HCT116 (cell line): ENCODE data around the gene GYS2. TPM values are rescaled to one million over a fixed set of nuclear protein-coding genes. Genes with fewer than 3 reads are reported as not detected.

ENCODE experiments used
- ATAC-seq: fragments of 200-7000 bp; cut with Tn5 transposase; 2 replicates; pipeline ENCODE4 v1.9.1; 2020; ENCODE audit warnings: mild to moderate bottlenecking, moderate library complexity
- BruUV-seq: library from RNA; stranded (reverse); fragments of 400-500 nt; replicated peaks from 2 replicates; lab custom pipeline; 2021; lab: Mats Ljungman, UMichigan
- CTCF ChIA-PET: fragments of 300-600 bp; sonication (Branson Sonifier 250); formaldehyde crosslinking; loops from one replicate; lab custom pipeline; 2021; ENCODE audit warnings: antibody characterized with exemption; lab: Charles Lee
- POLR2A ChIA-PET: fragments of 300-600, 350-600 bp; sonication (Branson Sonifier 250); formaldehyde crosslinking; loops from one replicate; lab custom pipeline; 2021; ENCODE audit warnings: antibody characterized with exemption; lab: Charles Lee
- RAD21 ChIA-PET, 2 experiments: fragments of 300-600 bp; sonication (Branson Sonifier 250); formaldehyde crosslinking; loops; one replicate each; lab custom pipeline; 2023; ENCODE audit warnings: low total read pairs in 2 of 2; ENCODE audit not compliant: uncharacterized antibody in 2 of 2, unreplicated experiment in 2 of 2, low non-redundant PET in 1 of 2; lab: Charles Lee
- DNase-seq: peaks from one replicate; pipeline ENCODE4 v3.0.0-alpha.2; 2010; ENCODE audit warnings: low read depth, low spot score
- H2AFZ ChIP-seq: fragments of 200-600 bp; shearing (Covaris generic), sonication (generic); 2 replicates; pipeline ENCODE4 v1.6.1; 2017; ENCODE audit warnings: low read depth, mixed run types, mixed read lengths, antibody characterized with exemption, low read length; ENCODE audit not compliant: poor library complexity, severe bottlenecking
- H3K27ac ChIP-seq: 2 replicates; pipeline ENCODE4 v1.5.1; 2012; ENCODE audit warnings: low read depth, low read length
- H3K27me3 ChIP-seq: fragments of 200-600 bp; sonication (generic); 2 replicates; pipeline ENCODE4 v1.6.1; 2016; ENCODE audit warnings: mixed run types, low read length, mixed read lengths; ENCODE audit not compliant: insufficient read depth
- H3K36me3 ChIP-seq, 2 experiments: fragments of 200-500 bp in 1 of 2; fragments of 200-600 bp in 1 of 2; sonication (Bioruptor generic) in 1 of 2; sonication (generic) in 1 of 2; 2 replicates each; pipeline versions ENCODE4 v1.5.1 to v1.6.1; 2014 to 2016; ENCODE audit warnings: low read length in 2 of 2, inconsistent platforms in 1 of 2, mixed read lengths in 1 of 2, mixed run types in 1 of 2; ENCODE audit not compliant: insufficient read depth in 2 of 2, control insufficient read depth in 1 of 2
- H3K4me1 ChIP-seq, 2 experiments: fragments of 200-600 bp in 1 of 2; sonication (generic) in 1 of 2; 2 replicates each; pipeline versions ENCODE4 v1.5.1 to v1.6.1; 2012 to 2017; ENCODE audit warnings: low read length in 2 of 2, inconsistent platforms in 1 of 2, mild to moderate bottlenecking in 1 of 2, mixed read lengths in 1 of 2, mixed run types in 1 of 2, moderate library complexity in 1 of 2; ENCODE audit not compliant: insufficient read depth in 2 of 2, control insufficient read depth in 1 of 2
- H3K4me2 ChIP-seq: fragments of 200-600 bp; sonication (generic); 2 replicates; pipeline ENCODE4 v1.6.1; 2017; ENCODE audit warnings: mixed run types, low read length, mixed read lengths
- H3K4me3 ChIP-seq, 2 experiments: fragments of 200-600 bp in 1 of 2; sonication (generic) in 1 of 2; replicated peaks in 1 of 2; 2 replicates each; pipeline ENCODE4 v1.5.1; 2011 to 2016; ENCODE audit warnings: low read length in 2 of 2, control low read depth in 1 of 2, low read depth in 1 of 2, mild to moderate bottlenecking in 1 of 2, mixed read lengths in 1 of 2, mixed run types in 1 of 2
- H3K79me2 ChIP-seq: fragments of 200-600 bp; sonication (generic); 2 replicates; pipeline ENCODE4 v1.6.1; 2017; ENCODE audit warnings: mild to moderate bottlenecking, mixed run types, low read length, moderate library complexity, mixed read lengths; ENCODE audit not compliant: insufficient read depth
- H3K9ac ChIP-seq: fragments of 200-600 bp; sonication (generic); 2 replicates; pipeline ENCODE4 v1.6.1; 2016; ENCODE audit warnings: low read length, mixed read lengths
- H3K9me2 ChIP-seq: fragments of 200-600 bp; sonication (generic), shearing (Covaris generic); 2 replicates; pipeline ENCODE4 v1.6.1; 2017; ENCODE audit warnings: mixed run types, mild to moderate bottlenecking, moderate library complexity; ENCODE audit not compliant: insufficient read depth
- H3K9me3 ChIP-seq, 2 experiments: fragments of 200-500 bp in 1 of 2; fragments of 200-600 bp in 1 of 2; sonication (Bioruptor generic) in 1 of 2; sonication (generic) in 1 of 2; 2 replicates each; pipeline ENCODE4 v1.6.1; 2014 to 2017; ENCODE audit warnings: low read length in 2 of 2, mixed read lengths in 2 of 2, inconsistent platforms in 1 of 2, low read depth in 1 of 2, mild to moderate bottlenecking in 1 of 2, mixed run types in 1 of 2, moderate library complexity in 1 of 2; ENCODE audit not compliant: control insufficient read depth in 1 of 2, insufficient read depth in 1 of 2
- H4K20me1 ChIP-seq: fragments of 200-600 bp; sonication (generic), shearing (Covaris generic); 2 replicates; pipeline ENCODE4 v1.6.1; 2017; ENCODE audit warnings: mixed run types, mild to moderate bottlenecking, moderate library complexity; ENCODE audit not compliant: insufficient read depth
- ATF3 ChIP-seq: IDR thresholded peaks from 2 replicates; pipeline ENCODE4 v1.6.1; 2012
- CBX3 ChIP-seq: IDR thresholded peaks from 2 replicates; pipeline ENCODE4 v1.6.1; 2012; ENCODE audit warnings: low read depth
- ELF1 ChIP-seq: IDR thresholded peaks from 2 replicates; pipeline ENCODE4 v1.6.1; 2012; ENCODE audit warnings: low read depth, borderline replicate concordance
- EZH2 ChIP-seq: fragments of 200-600 bp; sonication (generic); IDR thresholded peaks from 2 replicates; pipeline ENCODE4 v1.6.1; 2017; ENCODE audit warnings: antibody characterized with exemption, mixed run types
- EZH2phosphoT487 ChIP-seq: fragments of 200-600 bp; IDR thresholded peaks from 2 replicates; pipeline ENCODE4 v1.6.1; 2018; ENCODE audit warnings: antibody characterized with exemption, borderline replicate concordance
- FOSL1 ChIP-seq: IDR thresholded peaks from 2 replicates; pipeline ENCODE4 v1.6.1; 2012; ENCODE audit warnings: low read depth
- POLR2A ChIP-seq: IDR thresholded peaks from 2 replicates; pipeline ENCODE4 v1.7.0; 2011; ENCODE audit warnings: borderline replicate concordance; ENCODE audit not compliant: insufficient read depth, insufficient read length; ENCODE audit errors: extremely low read depth
- POLR2AphosphoS5 ChIP-seq: IDR thresholded peaks from 2 replicates; pipeline ENCODE4 v1.6.1; 2011; ENCODE audit warnings: mild to moderate bottlenecking, low read depth, low read length, moderate library complexity
- RAD21 ChIP-seq: IDR thresholded peaks from 2 replicates; pipeline ENCODE4 v1.6.1; 2012; ENCODE audit warnings: low read depth, mild to moderate bottlenecking
- REST ChIP-seq: IDR thresholded peaks from 2 replicates; pipeline ENCODE4 v1.6.1; 2012; ENCODE audit warnings: low read depth
- SIN3A ChIP-seq: IDR thresholded peaks from 2 replicates; pipeline ENCODE4 v1.6.1; 2012; ENCODE audit warnings: low read depth
- SP1 ChIP-seq: IDR thresholded peaks from 2 replicates; pipeline ENCODE4 v1.6.1; 2012; ENCODE audit warnings: low read depth
- SRF ChIP-seq: IDR thresholded peaks from 2 replicates; pipeline ENCODE4 v1.6.1; 2012; ENCODE audit warnings: low read depth
- TCF7L2 ChIP-seq: IDR thresholded peaks from 2 replicates; pipeline ENCODE4 v1.7.0; 2011; ENCODE audit warnings: borderline replicate concordance, inconsistent platforms; ENCODE audit not compliant: insufficient read depth, insufficient read length; ENCODE audit errors: extremely low read depth
- YY1 ChIP-seq: IDR thresholded peaks from 2 replicates; pipeline ENCODE4 v1.6.1; 2011; ENCODE audit warnings: low read length, low read depth, moderate library complexity, mild to moderate bottlenecking; ENCODE audit not compliant: insufficient replicate concordance; ENCODE audit errors: extremely low read depth
- ZNF274 ChIP-seq: fragments of 200-500 bp; sonication (Bioruptor generic); IDR thresholded peaks from 2 replicates; pipeline ENCODE4 v1.6.1; 2014; ENCODE audit warnings: mild to moderate bottlenecking, low read depth, low read length, inconsistent platforms
- intact Hi-C: fragments of 100-400 bp; cut with micrococcal nuclease; formaldehyde crosslinking; loops from 2 replicates; pipeline ENCODE4 v1.10.0; 2022
- total RNA-seq: library from RNA; stranded (reverse); gene quantifications from one replicate; pipeline ENCODE4 v1.2.1, GENCODE V29; 2021; ENCODE audit not compliant: unreplicated experiment
- TF ChIP-seq, protein P1 (sequence below), 3 experiments: fragments of 200-600 bp in 1 of 3; sonication (generic) in 1 of 3; IDR thresholded peaks in 2 of 3; conservative IDR thresholded peaks in 1 of 3; 2 replicates each; pipeline ENCODE4 v1.5.1; 2012 to 2017; ENCODE audit warnings: low read depth in 2 of 3, low read length in 2 of 3, antibody characterized with exemption in 1 of 3, borderline replicate concordance in 1 of 3, control low read depth in 1 of 3, mild to moderate bottlenecking in 1 of 3, mixed read lengths in 1 of 3, mixed run types in 1 of 3, moderate library complexity in 1 of 3; ENCODE audit not compliant: insufficient read depth in 1 of 3

GYS2 gene
- total RNA-seq, 1 experiment from 2014 or later, result not detected

DNA sequence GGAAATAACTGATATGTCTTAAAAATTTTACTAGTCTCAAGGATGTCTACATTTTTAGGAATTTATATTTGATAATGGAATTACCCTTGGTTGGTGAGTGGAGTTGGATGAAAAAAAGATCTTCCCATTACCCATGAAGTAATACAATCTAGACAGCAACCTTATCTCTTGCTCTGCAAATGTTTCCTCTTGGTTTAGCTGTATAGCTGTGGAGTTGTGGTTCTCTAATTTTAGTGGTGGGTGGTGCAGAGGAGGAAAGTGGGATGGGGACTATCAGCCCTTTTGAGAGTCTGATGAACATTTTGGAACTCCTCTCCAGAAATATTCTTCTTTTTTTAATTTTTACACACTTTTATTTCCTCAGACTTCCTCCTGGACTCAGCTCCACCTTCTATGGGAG is 61.5 kb downstream of the GYS2 start:
- ChIA-PET RAD21 (no interaction called here), POLR2A (no interaction called here), CTCF (no interaction called here)
- no peak overlapping the region for H3K27ac ChIP-seq
- no peak overlapping the region for H3K9ac ChIP-seq
- no peaks in the 10 kb centered on the region for H3K36me3 ChIP-seq
- intact Hi-C loops, result no loop called here
- no peaks in the 10 kb centered on the region for H3K9me2 ChIP-seq
- H3K79me2 ChIP-seq, result no peaks in the 10 kb centered on the region
- no peaks in the 10 kb centered on the region for H3K4me1 ChIP-seq
- H3K9me3 ChIP-seq, result no peaks in the 10 kb centered on the region
- H3K4me3 ChIP-seq, result no peak overlapping the region
- no peaks in the 10 kb centered on the region for H4K20me1 ChIP-seq
- no peak overlapping the region for H2AFZ ChIP-seq
- BruUV-seq, result no TSS peak
- no peaks in the 10 kb centered on the region for H3K27me3 ChIP-seq
- DNase-seq, result no peak
- TF ChIP-seq ZNF274 (no peak), SRF (no peak)
- no peak overlapping the region for H3K4me2 ChIP-seq
- ATAC-seq, result no peak

DNA sequence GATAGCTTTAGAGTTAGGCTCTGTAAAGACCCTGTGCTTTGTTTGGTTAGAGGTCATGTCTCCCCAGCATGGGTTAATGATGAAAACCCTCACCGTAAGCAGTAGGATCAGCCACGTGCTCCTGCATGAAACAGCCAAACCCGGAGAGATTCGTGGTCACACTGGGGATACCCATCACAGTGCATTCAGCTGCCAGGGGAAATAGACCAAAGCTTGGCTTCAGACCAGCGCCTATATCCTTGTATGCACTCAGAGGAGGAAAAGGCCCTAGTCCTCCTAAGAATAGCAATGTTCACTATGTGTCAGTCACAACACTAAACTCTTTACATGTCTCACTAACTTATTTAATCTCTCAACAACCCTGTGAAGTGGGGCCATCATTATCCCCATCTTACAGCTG is 62.2 kb downstream of the GYS2 start:
- intact Hi-C loops, result no loop called here
- H3K9me2 ChIP-seq, result no peaks in the 10 kb centered on the region
- no peaks in the 10 kb centered on the region for H3K4me1 ChIP-seq
- no peaks in the 10 kb centered on the region for H3K27me3 ChIP-seq
- H3K79me2 ChIP-seq, result no peaks in the 10 kb centered on the region
- DNase-seq (no peak), ATAC-seq (no peak)
- no peak overlapping the region for H3K9ac ChIP-seq
- no peaks in the 10 kb centered on the region for H3K9me3 ChIP-seq
- H3K4me3 ChIP-seq, result no peak overlapping the region
- RAD21 ChIA-PET, result no interaction called here
- CTCF ChIA-PET, result no interaction called here
- no peak overlapping the region for H3K4me2 ChIP-seq
- H3K27ac ChIP-seq, result no peak overlapping the region
- POLR2A ChIA-PET, result no interaction called here
- no peaks in the 10 kb centered on the region for H4K20me1 ChIP-seq
- H2AFZ ChIP-seq, result no peak overlapping the region
- H3K36me3 ChIP-seq, result no peaks in the 10 kb centered on the region
- BruUV-seq, result no TSS peak
- TF ChIP-seq SIN3A, result no peak
- no peak for TF ChIP-seq FOSL1
- TF ChIP-seq REST, result no peak
- TF ChIP-seq POLR2AphosphoS5, result no peak
- TF ChIP-seq, protein P1, sequence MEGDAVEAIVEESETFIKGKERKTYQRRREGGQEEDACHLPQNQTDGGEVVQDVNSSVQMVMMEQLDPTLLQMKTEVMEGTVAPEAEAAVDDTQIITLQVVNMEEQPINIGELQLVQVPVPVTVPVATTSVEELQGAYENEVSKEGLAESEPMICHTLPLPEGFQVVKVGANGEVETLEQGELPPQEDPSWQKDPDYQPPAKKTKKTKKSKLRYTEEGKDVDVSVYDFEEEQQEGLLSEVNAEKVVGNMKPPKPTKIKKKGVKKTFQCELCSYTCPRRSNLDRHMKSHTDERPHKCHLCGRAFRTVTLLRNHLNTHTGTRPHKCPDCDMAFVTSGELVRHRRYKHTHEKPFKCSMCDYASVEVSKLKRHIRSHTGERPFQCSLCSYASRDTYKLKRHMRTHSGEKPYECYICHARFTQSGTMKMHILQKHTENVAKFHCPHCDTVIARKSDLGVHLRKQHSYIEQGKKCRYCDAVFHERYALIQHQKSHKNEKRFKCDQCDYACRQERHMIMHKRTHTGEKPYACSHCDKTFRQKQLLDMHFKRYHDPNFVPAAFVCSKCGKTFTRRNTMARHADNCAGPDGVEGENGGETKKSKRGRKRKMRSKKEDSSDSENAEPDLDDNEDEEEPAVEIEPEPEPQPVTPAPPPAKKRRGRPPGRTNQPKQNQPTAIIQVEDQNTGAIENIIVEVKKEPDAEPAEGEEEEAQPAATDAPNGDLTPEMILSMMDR (IDR thresholded peaks at IDR 0.05 in 2 of 3, conservative IDR thresholded peaks at IDR 0.05 in 1 of 3; ENCODE audit: borderline replicate concordance in 1 of 3, insufficient read depth in 1 of 3, low read depth in 2 of 3, low read length in 2 of 3), result no peak
- TF ChIP-seq ELF1, result no peak
- TF ChIP-seq CBX3, result no peak
- no peak for TF ChIP-seq EZH2
- TF ChIP-seq POLR2A, result no peak
- no peak for TF ChIP-seq SP1
- TF ChIP-seq TCF7L2, result no peak
- TF ChIP-seq RAD21, result no peak
- TF ChIP-seq ZNF274, result no peak
- TF ChIP-seq YY1, result no peak
- no peak for TF ChIP-seq SRF
- TF ChIP-seq ATF3, result no peak
- TF ChIP-seq EZH2phosphoT487, result no peak
